ENCODE results near the gene MPC2.

- TF ChIP-seq CTCF (IDR thresholded peaks at IDR 0.05) (no peak), POLR2A (IDR thresholded peaks at IDR 0.05) (no peak)
These were observed 29.2 kb upstream of the MPC2 start for GRCh38 chr1:167966050-167966449.
